Glutamatergic neuron (in vitro differentiated cells): ENCODE results near the gene CRYBG3. TPM values are rescaled to one million over a fixed set of nuclear protein-coding genes. Genes with fewer than 3 reads are reported as not detected.
"Not testable (repeated sequence)": the region's sequence is repeated elsewhere in the genome, so short reads cannot be mapped to it uniquely, and the experiment has no call there.

Source experiments
- DNase-seq: peaks from one replicate; pipeline ENCODE4 v3.0.0; 2022
- H3K27ac Mint-ChIP-seq: one replicate; pipeline ENCODE4 v1.8.0; 2020; ENCODE audit warnings: mild to moderate bottlenecking, mixed read lengths, inconsistent platforms; ENCODE audit not compliant: unreplicated experiment
- H3K27me3 Mint-ChIP-seq: one replicate; pipeline ENCODE4 v1.8.0; 2020; ENCODE audit warnings: mild to moderate bottlenecking, moderate library complexity, mixed read lengths, inconsistent platforms; ENCODE audit not compliant: unreplicated experiment
- H3K36me3 Mint-ChIP-seq: one replicate; pipeline ENCODE4 v1.8.0; 2020; ENCODE audit warnings: mild to moderate bottlenecking, mixed read lengths, inconsistent platforms; ENCODE audit not compliant: unreplicated experiment
- H3K4me1 Mint-ChIP-seq: one replicate; pipeline ENCODE4 v1.8.0; 2020; ENCODE audit warnings: mild to moderate bottlenecking, low read depth, mixed read lengths, inconsistent platforms; ENCODE audit not compliant: unreplicated experiment
- H3K4me3 Mint-ChIP-seq: one replicate; pipeline ENCODE4 v1.8.0; 2020; ENCODE audit warnings: mild to moderate bottlenecking, mixed read lengths, inconsistent platforms; ENCODE audit not compliant: unreplicated experiment
- H3K9me3 Mint-ChIP-seq: one replicate; pipeline ENCODE4 v1.8.0; 2020; ENCODE audit warnings: mild to moderate bottlenecking, moderate library complexity, mixed read lengths, inconsistent platforms; ENCODE audit not compliant: unreplicated experiment
- CTCF ChIP-seq: fragments of 200-600 bp; sonication (generic); IDR thresholded peaks from one replicate; pipeline ENCODE4 v1.5.0; 2021; ENCODE audit not compliant: partially characterized antibody, unreplicated experiment
- total RNA-seq: library from RNA; stranded (reverse); fragmentation: NEBNext Ultra II Directional; extraction: Animal tissue kit (Norgen Biotek cat#: 25700); gene quantifications from one replicate; pipeline ENCODE4 v1.2.1, GENCODE V29; 2021; ENCODE audit not compliant: unreplicated experiment

Gene CRYBG3
- total RNA-seq, 1 donor from 2014 or later: 89.5 TPM

GRCh38 chr3:97825101-97825500, 3.3 kb downstream of the CRYBG3 start:
- Mint-ChIP-seq H3K9me3 (peaks cover 15% of the 10 kb centered on the region), H3K27ac (no peak overlapping the region), H3K27me3 (peaks cover 9% of the 10 kb centered on the region), H3K4me1 (peaks cover 42% of the 10 kb centered on the region), H3K4me3 (peak overlapping the region; percentile 100), H3K36me3 (peaks cover 8% of the 10 kb centered on the region)
- no peak for TF ChIP-seq CTCF
- DNase-seq: no peak

GRCh38 chr3:97827741-97828471, 6.1 kb downstream of the CRYBG3 start:
- DNase-seq: no peak
- Mint-ChIP-seq H3K27ac (no peak overlapping the region), H3K27me3 (peaks cover 4% of the 10 kb centered on the region), H3K4me3 (peak overlapping the region; percentile 53), H3K36me3 (peaks cover 10% of the 10 kb centered on the region), H3K9me3 (peaks cover 7% of the 10 kb centered on the region), H3K4me1 (peaks cover 46% of the 10 kb centered on the region)
- TF ChIP-seq CTCF: no peak

GRCh38 chr3:97829198-97829597, 7.4 kb downstream of the CRYBG3 start:
- DNase-seq: no peak
- no peak for TF ChIP-seq CTCF
- H3K27ac Mint-ChIP-seq: no peak overlapping the region
- H3K4me1 Mint-ChIP-seq: peaks cover 49% of the 10 kb centered on the region
- H3K9me3 Mint-ChIP-seq: no peaks in the 10 kb centered on the region
- no peak overlapping the region for H3K4me3 Mint-ChIP-seq
- H3K36me3 Mint-ChIP-seq: peaks cover 7% of the 10 kb centered on the region
- no peaks in the 10 kb centered on the region for H3K27me3 Mint-ChIP-seq

- TF ChIP-seq CTCF: no peak
- Mint-ChIP-seq H3K9me3 (peaks cover 4% of the 10 kb centered on the region), H3K36me3 (peaks cover 7% of the 10 kb centered on the region), H3K4me3 (peak overlapping the region; percentile 32), H3K27me3 (peaks cover 2% of the 10 kb centered on the region), H3K27ac (no peak overlapping the region), H3K4me1 (peaks cover 45% of the 10 kb centered on the region)
- no peak for DNase-seq
These were observed 8.8 kb downstream of the CRYBG3 start for GRCh38 chr3:97830638-97831037.

- Mint-ChIP-seq H3K4me3 (no peak overlapping the region), H3K27me3 (peaks cover 2% of the 10 kb centered on the region), H3K4me1 (peaks cover 48% of the 10 kb centered on the region), H3K36me3 (peaks cover 7% of the 10 kb centered on the region), H3K9me3 (peaks cover 6% of the 10 kb centered on the region), H3K27ac (no peak overlapping the region)
- DNase-seq: no peak
- no peak for TF ChIP-seq CTCF
These were observed 9.3 kb downstream of the CRYBG3 start for GRCh38 chr3:97831140-97831539.

GRCh38 chr3:97833184-97833583, 11.4 kb downstream of the CRYBG3 start:
- H3K4me1 Mint-ChIP-seq: peaks cover 61% of the 10 kb centered on the region
- peaks cover 10% of the 10 kb centered on the region for H3K9me3 Mint-ChIP-seq
- not testable (repeated sequence) for DNase-seq, H3K4me3 Mint-ChIP-seq, H3K36me3 Mint-ChIP-seq, H3K27me3 Mint-ChIP-seq, H3K27ac Mint-ChIP-seq
